Measurements from ENCODE around the gene NOS3. TPM values are rescaled to one million over a fixed set of nuclear protein-coding genes. Genes with fewer than 3 reads are reported as not detected.

Gene NOS3
- total RNA-seq, 1 donor from 2014 or later, result 0.22 TPM

DNA sequence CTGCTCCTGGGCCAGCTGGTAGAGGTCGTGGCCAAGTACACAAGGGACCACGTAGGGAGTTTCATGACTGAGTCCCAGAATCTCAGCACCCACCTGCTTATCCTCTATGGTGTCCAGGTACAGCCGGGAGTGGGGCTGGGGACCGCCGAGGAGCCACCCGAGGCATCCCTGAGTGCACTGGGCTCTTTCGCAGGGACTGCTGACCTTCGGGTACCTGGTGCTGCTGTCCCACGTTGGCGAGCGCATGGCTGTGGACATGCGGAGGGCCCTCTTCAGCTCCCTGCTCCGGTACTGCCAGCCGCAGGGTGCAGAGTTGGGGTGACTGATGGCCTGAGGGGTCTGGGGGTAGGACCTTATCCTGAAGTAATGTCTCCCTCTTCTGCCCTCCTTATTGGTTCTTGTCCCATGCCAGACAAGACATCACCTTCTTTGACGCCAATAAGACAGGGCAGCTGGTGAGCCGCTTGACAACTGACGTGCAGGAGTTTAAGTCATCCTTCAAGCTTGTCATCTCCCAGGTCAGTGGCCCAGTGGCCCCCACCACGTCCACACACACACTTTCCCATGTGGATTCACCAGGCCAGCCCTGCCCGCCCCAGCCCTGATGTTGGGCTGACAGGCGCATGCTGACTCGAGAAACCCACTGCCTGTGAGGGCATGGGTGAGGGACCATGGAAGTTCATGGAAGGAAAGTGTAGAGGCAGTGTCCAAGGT lies 43.7 kb downstream of the NOS3 start:
- Mint-ChIP-seq H3K36me3 (ENCODE audit: low read depth) (peaks cover 27% of the 10 kb centered on the region), H3K4me1 (peaks cover 9% of the 10 kb centered on the region), H3K27me3 (no peaks in the 10 kb centered on the region), H3K9me3 (no peaks in the 10 kb centered on the region), H3K4me3 (no peak overlapping the region), H3K27ac (no peak overlapping the region)
- TF ChIP-seq, protein P1, sequence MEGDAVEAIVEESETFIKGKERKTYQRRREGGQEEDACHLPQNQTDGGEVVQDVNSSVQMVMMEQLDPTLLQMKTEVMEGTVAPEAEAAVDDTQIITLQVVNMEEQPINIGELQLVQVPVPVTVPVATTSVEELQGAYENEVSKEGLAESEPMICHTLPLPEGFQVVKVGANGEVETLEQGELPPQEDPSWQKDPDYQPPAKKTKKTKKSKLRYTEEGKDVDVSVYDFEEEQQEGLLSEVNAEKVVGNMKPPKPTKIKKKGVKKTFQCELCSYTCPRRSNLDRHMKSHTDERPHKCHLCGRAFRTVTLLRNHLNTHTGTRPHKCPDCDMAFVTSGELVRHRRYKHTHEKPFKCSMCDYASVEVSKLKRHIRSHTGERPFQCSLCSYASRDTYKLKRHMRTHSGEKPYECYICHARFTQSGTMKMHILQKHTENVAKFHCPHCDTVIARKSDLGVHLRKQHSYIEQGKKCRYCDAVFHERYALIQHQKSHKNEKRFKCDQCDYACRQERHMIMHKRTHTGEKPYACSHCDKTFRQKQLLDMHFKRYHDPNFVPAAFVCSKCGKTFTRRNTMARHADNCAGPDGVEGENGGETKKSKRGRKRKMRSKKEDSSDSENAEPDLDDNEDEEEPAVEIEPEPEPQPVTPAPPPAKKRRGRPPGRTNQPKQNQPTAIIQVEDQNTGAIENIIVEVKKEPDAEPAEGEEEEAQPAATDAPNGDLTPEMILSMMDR (IDR thresholded peaks at IDR 0.05), result no peak
- POLR2A ChIA-PET, result interaction anchor here (0.6 to 1.2 kb wide), 2 partner anchors 46 to 1869 kb away, joined by 4 read pairs; partner anchors contain the start of gene FASTK
- DNase-seq (no peak), ATAC-seq (ENCODE audit: low read depth) (no peak)
- CTCF ChIA-PET, result no interaction called here
- intact Hi-C loops (cut with micrococcal nuclease), result no loop called here

DNA sequence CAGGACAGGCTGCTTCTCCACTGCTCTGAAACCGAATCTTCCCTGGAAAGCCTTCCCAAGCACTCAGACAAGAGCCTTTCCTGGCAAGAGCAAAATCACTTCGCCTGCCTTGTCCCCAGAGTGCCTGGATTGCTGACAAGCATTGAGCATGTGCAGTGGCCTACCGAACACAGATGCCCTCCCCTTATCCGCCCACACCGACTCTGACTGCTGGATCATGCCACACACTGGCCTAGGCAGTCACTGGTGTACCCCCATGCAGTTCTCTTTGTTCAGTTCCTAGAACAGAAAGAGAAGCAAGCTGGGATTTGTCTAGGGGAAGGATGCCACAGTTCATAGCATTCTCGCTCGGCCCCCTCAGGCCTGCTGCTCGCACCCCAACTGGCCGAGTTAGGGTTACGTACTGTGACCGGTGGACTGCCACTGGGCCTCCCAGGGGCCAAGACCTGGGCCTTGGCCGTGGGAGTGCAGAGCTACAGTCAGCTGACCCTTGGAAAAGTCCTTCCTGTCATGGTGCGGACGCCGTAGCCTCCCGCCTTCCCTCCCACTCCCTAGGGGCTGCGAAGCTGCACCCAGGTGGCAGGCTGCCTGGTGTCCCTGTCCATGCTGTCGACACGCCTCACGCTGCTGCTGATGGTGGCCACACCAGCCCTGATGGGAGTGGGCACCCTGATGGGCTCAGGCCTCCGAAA lies 44.4 kb downstream of the NOS3 start:
- DNase-seq (no peak), ATAC-seq (ENCODE audit: low read depth) (no peak)
- Mint-ChIP-seq H3K9me3 (no peaks in the 10 kb centered on the region), H3K27me3 (no peaks in the 10 kb centered on the region), H3K36me3 (ENCODE audit: low read depth) (peaks cover 27% of the 10 kb centered on the region), H3K4me1 (peaks cover 8% of the 10 kb centered on the region), H3K4me3 (no peak overlapping the region), H3K27ac (no peak overlapping the region)
- ChIA-PET POLR2A (interaction anchor here (0.6 kb wide), 1 partner anchor 1870 kb away, joined by 4 read pairs; no protein-coding TSS in a partner anchor), CTCF (no interaction called here)
- intact Hi-C loops (cut with micrococcal nuclease), result no loop called here
- TF ChIP-seq, protein P1 (IDR thresholded peaks at IDR 0.05), result no peak

DNA sequence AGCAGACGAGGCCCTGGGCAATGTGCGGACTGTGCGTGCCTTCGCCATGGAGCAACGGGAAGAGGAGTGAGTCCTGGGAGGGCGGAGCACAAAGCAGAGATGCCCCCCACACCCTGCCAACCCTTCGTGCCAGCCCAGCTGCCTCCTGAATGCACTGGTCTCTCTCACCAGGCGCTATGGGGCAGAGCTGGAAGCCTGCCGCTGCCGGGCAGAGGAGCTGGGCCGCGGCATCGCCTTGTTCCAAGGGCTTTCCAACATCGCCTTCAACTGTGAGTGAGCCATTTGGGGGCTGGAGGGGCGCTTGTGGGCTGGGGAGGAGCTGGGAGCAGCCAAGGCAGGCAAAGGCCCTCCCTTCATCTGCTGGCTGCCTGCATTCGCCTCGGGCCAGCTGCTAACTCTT lies 45.1 kb downstream of the NOS3 start:
- Mint-ChIP-seq H3K4me3 (no peak overlapping the region), H3K4me1 (peaks cover 7% of the 10 kb centered on the region), H3K9me3 (no peaks in the 10 kb centered on the region), H3K27ac (no peak overlapping the region), H3K36me3 (ENCODE audit: low read depth) (peaks cover 27% of the 10 kb centered on the region), H3K27me3 (no peaks in the 10 kb centered on the region)
- ATAC-seq (ENCODE audit: low read depth) (no peak), DNase-seq (no peak)
- TF ChIP-seq, protein P1 (IDR thresholded peaks at IDR 0.05), result no peak
- ChIA-PET POLR2A (no interaction called here), CTCF (interaction anchor here (1.5 kb wide), 1 partner anchor 17 kb away, joined by 3 read pairs; no protein-coding TSS in a partner anchor)
- intact Hi-C loops (cut with micrococcal nuclease), result no loop called here

DNA sequence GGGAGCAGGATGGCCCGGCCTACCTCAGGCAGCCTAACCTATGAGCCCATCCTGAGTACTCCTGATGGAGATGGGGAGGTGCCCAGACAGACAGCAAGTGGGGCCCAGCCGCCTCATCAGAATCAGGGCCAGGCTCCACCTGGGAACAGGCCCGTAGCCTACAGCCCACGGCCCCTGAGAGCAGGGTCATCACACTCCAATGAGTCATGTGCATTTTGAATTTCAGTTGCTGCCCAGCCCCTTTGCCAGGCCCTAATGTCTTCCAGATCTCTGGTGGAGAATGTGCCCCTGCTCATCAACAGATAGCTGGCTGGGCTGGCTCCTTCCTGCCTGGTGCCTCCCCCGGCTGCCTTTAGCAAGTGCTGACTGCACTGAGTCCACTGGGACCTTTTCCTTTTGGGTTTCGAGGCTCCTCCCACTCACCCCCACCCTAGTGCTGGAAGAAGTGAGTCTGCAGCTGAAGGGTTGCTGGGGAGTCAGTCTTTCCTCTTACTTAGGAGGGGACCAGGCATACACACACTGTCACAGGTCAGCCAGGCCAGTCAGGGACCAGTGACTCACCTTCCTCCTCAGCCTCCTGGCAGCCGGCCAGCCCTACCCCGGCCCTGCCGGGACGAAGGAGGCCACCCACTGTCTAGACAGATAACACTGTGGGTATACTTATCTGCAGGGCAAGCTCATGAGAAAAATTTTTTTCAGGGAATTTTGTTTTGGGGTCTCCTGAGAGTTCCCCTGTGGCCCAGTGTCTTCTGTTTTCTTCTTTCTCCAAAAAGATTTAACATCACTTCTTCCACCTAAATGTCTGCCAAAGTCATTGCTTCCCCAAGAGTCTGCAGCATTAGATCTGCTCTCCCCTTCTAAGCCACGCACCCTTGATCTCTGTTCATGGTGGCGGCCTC lies 48.4 kb downstream of the NOS3 start:
- POLR2A ChIA-PET, result interaction anchor here (0.9 kb wide), 1 partner anchor 11 kb away, joined by 3 read pairs; the partner anchor contains the start of gene ABCB8
- peak; percentile 40 for ATAC-seq (ENCODE audit: low read depth)

More for the DNA sequence above, 48.4 kb downstream of the NOS3 start:
- CTCF ChIA-PET, result no interaction called here
- no peak overlapping the region for H3K4me3 Mint-ChIP-seq
- no peak overlapping the region for H3K27ac Mint-ChIP-seq
- TF ChIP-seq, protein P1 (IDR thresholded peaks at IDR 0.05), result no peak
- intact Hi-C loops (cut with micrococcal nuclease), result no loop called here
- no peak for DNase-seq
- no peaks in the 10 kb centered on the region for H3K9me3 Mint-ChIP-seq
- peaks cover 22% of the 10 kb centered on the region for H3K36me3 Mint-ChIP-seq (ENCODE audit: low read depth)
- peaks cover 6% of the 10 kb centered on the region for H3K4me1 Mint-ChIP-seq
- H3K27me3 Mint-ChIP-seq, result no peaks in the 10 kb centered on the region
